Activated CD4-positive, alpha-beta T cell treated with anti-CD3 and anti-CD28 coated beads, Interleukin-2, amount 50 U/mL, for 16 hours (primary cell): ENCODE data around the gene CERS3.
"Not testable (repeated sequence)": the region's sequence is repeated elsewhere in the genome, so short reads cannot be mapped to it uniquely, and the experiment has no call there.

Experiments used
- DNase-seq: peaks from one replicate; pipeline ENCODE4 v3.0.0-alpha.2; 2020

Gene CERS3

DNA sequence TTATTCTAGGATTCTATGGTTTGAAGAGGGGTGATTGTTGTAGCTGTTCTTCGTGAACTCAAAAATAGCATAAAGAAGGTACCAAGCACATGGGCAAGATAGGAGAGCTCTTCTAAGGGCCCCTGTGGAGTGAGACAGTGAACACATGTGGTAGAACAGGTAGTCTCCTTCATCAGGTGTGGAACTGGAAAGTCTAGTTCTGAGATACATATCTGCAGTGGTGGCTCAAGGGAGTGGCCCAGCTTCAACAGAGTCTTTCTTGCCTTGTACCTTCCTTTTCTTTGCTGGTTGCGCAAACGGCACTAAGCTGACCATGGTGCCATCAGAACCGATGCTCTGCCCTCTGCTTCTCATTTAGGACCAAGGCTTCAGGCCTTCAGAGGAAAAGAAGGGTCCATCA lies 65.2 kb downstream of the CERS3 start:
- no peak for DNase-seq

- DNase-seq: no peak
These were observed 67.7 kb downstream of the CERS3 start for GRCh38 chr15:100461049-100461448.

DNA sequence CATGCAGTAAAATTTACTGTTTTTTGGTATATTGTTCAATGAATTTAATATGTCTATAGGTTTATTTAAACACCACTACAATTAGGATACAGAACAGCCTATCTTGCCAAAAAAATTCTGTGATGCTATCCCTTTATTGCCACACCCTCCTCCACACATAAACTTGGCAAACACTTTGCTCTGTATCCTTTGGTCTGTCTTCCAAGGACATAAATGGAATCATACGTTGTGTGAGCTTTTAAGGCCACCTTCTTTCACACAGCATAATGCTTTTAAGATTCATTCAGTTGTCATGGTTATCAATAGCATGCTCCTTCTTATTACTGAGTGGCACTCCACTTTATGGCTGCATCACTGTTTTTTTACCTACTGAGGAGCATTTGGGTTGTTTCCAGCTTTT lies 71.5 kb downstream of the CERS3 start:
- DNase-seq: no peak

GRCh38 chr15:100454148-100454547 lies 74.6 kb downstream of the CERS3 start:
- DNase-seq: no peak

- no peak for DNase-seq
These were observed 80.3 kb downstream of the CERS3 start for GRCh38 chr15:100448481-100448880.

DNA sequence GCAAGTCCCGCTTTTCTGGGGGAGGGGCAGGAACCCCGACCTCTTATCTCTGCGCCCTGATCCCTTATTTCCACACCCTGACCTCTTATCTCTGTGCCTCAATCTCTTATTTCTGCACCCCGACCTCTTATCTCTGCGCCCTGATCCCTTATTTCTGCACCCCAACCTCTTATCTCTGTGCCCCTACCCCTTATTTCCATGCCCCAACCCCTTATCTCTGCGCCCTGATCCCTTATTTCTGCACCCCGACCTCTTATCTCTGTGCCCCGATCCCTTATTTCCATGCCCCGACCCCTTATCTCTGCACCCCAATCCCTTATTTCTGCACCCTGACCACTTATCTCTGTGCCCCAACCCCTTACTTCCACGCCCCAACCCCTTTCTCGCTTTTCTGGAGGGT lies 87.7 kb downstream of the CERS3 start:
- not testable (repeated sequence) for DNase-seq

GRCh38 chr15:100439514-100439913 lies 89.2 kb downstream of the CERS3 start:
- DNase-seq: no peak

- no peak for DNase-seq
These were observed 90.2 kb downstream of the CERS3 start for GRCh38 chr15:100438570-100438969.

DNA sequence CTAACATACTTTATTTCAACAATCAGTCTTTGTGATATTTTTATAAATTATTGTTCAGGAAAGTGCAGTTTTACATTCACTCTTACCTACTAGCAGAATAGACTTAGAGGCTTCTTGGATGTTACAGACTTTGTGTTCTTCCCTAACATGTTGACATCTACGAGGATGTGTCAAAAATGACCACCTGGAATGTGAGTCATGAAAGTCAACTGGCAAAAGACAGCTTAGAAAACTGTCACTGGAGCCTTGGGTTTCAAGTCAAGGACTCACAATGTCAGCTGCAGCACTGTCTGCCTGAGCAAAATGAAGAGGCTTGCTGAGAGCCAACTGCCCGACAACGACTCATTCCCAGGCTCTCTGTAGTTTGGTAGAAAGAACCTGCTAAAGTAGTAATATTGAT lies 91.5 kb downstream of the CERS3 start:
- no peak for DNase-seq

DNA sequence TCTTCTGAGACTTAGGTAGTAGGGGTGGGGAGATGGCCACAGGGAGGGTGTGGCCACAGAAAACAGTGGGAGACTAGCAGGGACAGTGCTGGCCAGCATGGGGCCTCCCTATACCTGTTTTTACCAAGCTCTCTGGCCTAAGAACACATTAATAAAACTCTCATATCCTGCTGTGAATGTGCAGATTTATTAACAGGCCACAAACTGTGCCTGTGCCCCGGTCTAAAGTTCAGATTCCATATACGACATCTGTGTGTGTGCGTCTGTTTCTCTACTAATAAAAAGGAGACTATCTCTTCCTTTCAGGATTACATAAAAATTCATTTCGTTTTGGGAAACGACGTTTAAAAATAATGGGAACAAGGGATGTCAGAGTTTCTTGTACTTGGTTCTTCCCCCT lies 94.2 kb downstream of the CERS3 start:
- DNase-seq: no peak

DNA sequence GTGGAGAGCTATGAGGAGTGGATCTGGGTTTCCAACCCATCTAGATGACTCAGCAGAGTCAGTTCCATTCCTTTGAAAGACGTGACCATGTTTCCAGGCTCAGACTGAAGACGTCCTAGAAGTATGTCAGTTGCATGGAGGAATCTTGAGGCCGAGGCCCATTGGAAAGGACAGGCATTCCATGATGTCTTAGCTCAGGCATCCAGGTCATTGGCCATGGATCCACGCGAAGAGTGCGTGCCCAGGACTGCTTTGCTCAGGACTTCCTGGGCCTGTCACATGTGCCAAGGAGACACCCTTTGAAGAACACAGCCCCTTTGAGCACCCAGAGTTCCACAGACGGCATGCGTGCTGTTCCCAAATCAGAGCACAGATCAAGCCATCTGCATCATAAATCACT lies 94.7 kb downstream of the CERS3 start:
- no peak for DNase-seq

- DNase-seq: no peak
These were observed 95.4 kb downstream of the CERS3 start for GRCh38 chr15:100433304-100433703.

DNA sequence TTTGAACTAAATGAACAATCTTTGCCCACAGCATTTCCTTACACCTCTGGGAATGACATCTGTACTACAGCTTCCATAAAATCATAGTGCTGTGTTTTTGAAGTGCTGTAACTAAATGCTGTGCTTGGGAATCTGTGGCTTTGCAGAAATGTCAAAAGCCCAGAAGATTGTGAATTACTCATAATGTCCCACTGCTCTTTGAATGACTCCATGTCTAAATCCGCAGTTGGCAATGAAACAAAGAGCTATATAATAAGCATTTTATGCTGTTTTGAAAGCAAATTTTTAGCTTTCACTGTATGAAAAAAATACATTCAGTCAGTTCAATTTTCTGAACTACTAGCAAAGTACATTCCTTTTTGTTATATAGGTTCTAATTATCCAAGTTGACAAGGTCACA lies 98.3 kb downstream of the CERS3 start:
- DNase-seq: no peak

DNA sequence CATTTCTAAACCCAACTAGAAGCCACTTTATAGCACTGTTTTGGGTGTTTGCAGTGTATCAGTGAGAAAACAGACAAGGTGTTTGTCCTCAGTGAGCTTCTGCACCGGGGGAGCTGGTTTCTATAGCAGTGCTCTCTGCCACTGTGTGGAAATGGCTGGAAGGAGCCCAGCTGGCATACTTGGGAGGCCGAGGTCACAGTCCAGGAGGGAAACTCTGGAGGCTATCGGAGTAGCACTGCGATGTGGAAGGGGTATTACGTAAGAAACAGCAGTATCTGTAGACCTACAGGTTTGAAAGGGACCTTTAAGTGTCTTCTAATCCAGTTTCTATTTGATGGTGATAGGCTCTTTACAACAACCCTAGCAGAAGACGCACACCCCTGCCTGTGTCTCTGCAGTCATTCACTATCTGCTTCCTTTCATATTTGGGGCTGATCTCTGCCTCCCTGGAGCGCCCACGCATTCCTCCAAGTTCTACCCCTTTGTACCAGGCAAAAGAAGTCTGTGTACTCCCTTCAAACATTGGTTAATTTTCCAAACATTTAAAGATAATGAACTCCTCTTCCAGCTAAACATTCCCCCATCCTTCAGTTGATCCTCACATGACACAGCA lies 99.5 kb downstream of the CERS3 start:
- DNase-seq: no peak

- no peak for DNase-seq
These were observed 101.8 kb downstream of the CERS3 start for GRCh38 chr15:100426937-100427336.

- no peak for DNase-seq
These were observed 123.6 kb downstream of the CERS3 start for GRCh38 chr15:100405179-100405578.

GRCh38 chr15:100400996-100401395 lies 127.8 kb downstream of the CERS3 start:
- no peak for DNase-seq

- no peak for DNase-seq
These were observed 133.9 kb downstream of the CERS3 start for GRCh38 chr15:100394736-100395440.

GRCh38 chr15:100393008-100393407 lies 135.7 kb downstream of the CERS3 start:
- no peak for DNase-seq

GRCh38 chr15:100385300-100386050 lies 143.3 kb downstream of the CERS3 start:
- DNase-seq: no peak

DNA sequence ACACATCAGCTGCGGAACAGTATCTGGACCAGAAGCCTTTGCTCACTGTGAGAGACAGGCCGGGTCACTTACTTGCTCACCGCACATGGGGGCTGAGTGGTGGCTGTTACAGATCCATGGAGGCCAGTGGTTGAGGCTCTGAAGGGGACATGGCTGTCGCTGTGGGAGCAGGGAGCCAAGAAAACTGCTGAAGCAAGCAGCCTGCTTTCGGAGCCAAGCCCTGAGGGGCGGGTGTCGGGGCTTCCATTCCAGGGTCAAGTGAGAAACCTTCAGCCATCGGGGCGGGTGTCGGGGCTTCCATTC lies 144.7 kb downstream of the CERS3 start:
- no peak for DNase-seq

GRCh38 chr15:100383302-100384107 lies 145.2 kb downstream of the CERS3 start:
- DNase-seq: peak; percentile 8

DNA sequence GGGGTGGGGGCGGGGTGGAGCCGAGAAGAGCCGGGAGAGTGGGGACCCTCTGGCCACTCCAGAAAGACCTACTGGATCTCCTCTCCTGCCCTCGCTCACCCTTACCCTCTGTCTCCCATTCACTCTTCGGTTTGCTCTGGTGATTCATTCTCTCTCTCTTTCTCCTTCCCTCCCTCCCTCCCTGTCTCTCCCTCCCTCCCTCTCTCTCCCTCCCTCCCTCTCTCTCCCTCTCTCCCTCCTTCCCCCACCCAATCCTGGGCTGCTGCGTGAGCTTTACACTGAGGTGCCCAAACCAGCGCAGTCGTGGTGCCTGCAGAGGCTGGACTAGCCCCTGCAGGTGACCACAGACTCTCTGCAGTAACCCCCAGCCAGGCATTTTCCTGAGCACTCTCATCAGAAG lies 154.8 kb downstream of the CERS3 start:
- DNase-seq: no peak
